ENCODE data around the gene IGBP1. TPM values are rescaled to one million over a fixed set of nuclear protein-coding genes. Genes with fewer than 3 reads are reported as not detected.
"Not testable (repeated sequence)": the region's sequence is repeated elsewhere in the genome, so short reads cannot be mapped to it uniquely, and the experiment has no call there.

The IGBP1 gene
- total RNA-seq, 1 experiment from 2014 or later: 66.4 TPM

GRCh38 chrX:70176938-70177533 lies 43.8 kb downstream of the IGBP1 start, which contains the start of gene DGAT2L6:
Gene DGAT2L6 (plus strand): TSS chrX:70177483. CDS start chrX:70177583, 100 bp downstream.
- Histone ChIP-seq H3K27ac (no peak within 1 kb of the TSS), H3K27me3 (no peaks in the 10 kb centered on the region), H3K4me3 (no peak within 1 kb of the TSS), H3K36me3 (no peaks in the 10 kb centered on the region), H3K4me1 (no peaks in the 10 kb centered on the region), H3K9me3 (replicated peaks) (no peaks in the 10 kb centered on the region)
- DNase-seq: peak; percentile 10 to 18

- no peaks in the 10 kb centered on the region; the same call in 1 of the 2 replicates for H3K27me3 ChIP-seq
- no peaks in the 10 kb centered on the region for H3K36me3 ChIP-seq
- H3K9me3 ChIP-seq (replicated peaks): no peaks in the 10 kb centered on the region
- DNase-seq: no peak
- H3K4me3 ChIP-seq: no peak overlapping the region
- H3K27ac ChIP-seq: no peak overlapping the region
- H3K4me1 ChIP-seq: no peaks in the 10 kb centered on the region
Measured at GRCh38 chrX:70183091-70183490, 49.8 kb downstream of the IGBP1 start.

GRCh38 chrX:70190225-70190624 lies 57.0 kb downstream of the IGBP1 start:
- no peaks in the 10 kb centered on the region for H3K9me3 ChIP-seq (replicated peaks)
- H3K4me3 ChIP-seq: no peak overlapping the region
- no peaks in the 10 kb centered on the region; the same call in 1 of the 2 replicates for H3K27me3 ChIP-seq
- H3K36me3 ChIP-seq: no peaks in the 10 kb centered on the region
- H3K4me1 ChIP-seq: no peaks in the 10 kb centered on the region
- H3K27ac ChIP-seq: no peak overlapping the region
- DNase-seq: no peak

GRCh38 chrX:70196961-70197720 lies 63.9 kb downstream of the IGBP1 start:
- Histone ChIP-seq H3K36me3 (no peaks in the 10 kb centered on the region), H3K4me3 (no peak overlapping the region), H3K27ac (no peak overlapping the region), H3K4me1 (no peaks in the 10 kb centered on the region), H3K27me3 (no peaks in the 10 kb centered on the region), H3K9me3 (replicated peaks) (no peaks in the 10 kb centered on the region)
- peak; percentile 61 to 78 for DNase-seq

- H3K36me3 ChIP-seq: no peaks in the 10 kb centered on the region
- no peaks in the 10 kb centered on the region for H3K27me3 ChIP-seq
- H3K27ac ChIP-seq: no peak overlapping the region
- no peaks in the 10 kb centered on the region for H3K4me1 ChIP-seq
- H3K9me3 ChIP-seq (replicated peaks): no peaks in the 10 kb centered on the region
- DNase-seq: no peak
- no peak overlapping the region for H3K4me3 ChIP-seq
Measured at GRCh38 chrX:70201732-70202131, 68.5 kb downstream of the IGBP1 start.

GRCh38 chrX:70208479-70208878 lies 75.2 kb downstream of the IGBP1 start:
- DNase-seq: no peak
- Histone ChIP-seq H3K27me3 (no peaks in the 10 kb centered on the region), H3K9me3 (replicated peaks) (no peaks in the 10 kb centered on the region), H3K27ac (no peak overlapping the region), H3K4me1 (no peaks in the 10 kb centered on the region), H3K4me3 (no peak overlapping the region), H3K36me3 (no peaks in the 10 kb centered on the region)

- H3K9me3 ChIP-seq (replicated peaks); DNase-seq; H3K36me3 ChIP-seq: not testable (repeated sequence)
Measured at GRCh38 chrX:70209570-70209969, 76.3 kb downstream of the IGBP1 start.

More at GRCh38 chrX:70209570-70209969, 76.3 kb downstream of the IGBP1 start:
- not testable (repeated sequence) for H3K4me1 ChIP-seq, H3K4me3 ChIP-seq, H3K27ac ChIP-seq, H3K27me3 ChIP-seq

Other genes with a start within 250 kb of the IGBP1 start
- gene AWAT2, start 83.5 kb upstream of the IGBP1 start, total RNA-seq (2014; rRNA removed; shearing (Covaris generic)): not detected in 2 replicates
- gene OTUD6A, start 71.0 kb upstream of the IGBP1 start, total RNA-seq (2014; rRNA removed; shearing (Covaris generic)): not detected in 2 replicates
- not detected in 2 replicates for gene DGAT2L6, start 44.0 kb downstream of the IGBP1 start, total RNA-seq (2014; rRNA removed; shearing (Covaris generic))
- not detected in 2 replicates for gene AWAT1, start 101.2 kb downstream of the IGBP1 start, total RNA-seq (2014; rRNA removed; shearing (Covaris generic))
- gene P2RY4, start 126.8 kb downstream of the IGBP1 start, total RNA-seq (2014; rRNA removed; shearing (Covaris generic)): 0.22 TPM in 1 of 2 replicates, not detected in the other
- gene ARR3, start 134.9 kb downstream of the IGBP1 start, total RNA-seq (2014; rRNA removed; shearing (Covaris generic)): not detected in 2 replicates
- not detected in 2 replicates for gene RAB41, start 148.7 kb downstream of the IGBP1 start, total RNA-seq (2014; rRNA removed; shearing (Covaris generic))
- gene PDZD11, start 156.5 kb downstream of the IGBP1 start, total RNA-seq (2014; rRNA removed; shearing (Covaris generic)): 86.5 and 91.6 TPM in 2 replicates
- gene KIF4A, start 156.7 kb downstream of the IGBP1 start, total RNA-seq (2014; rRNA removed; shearing (Covaris generic)): 60.9 and 63.1 TPM in 2 replicates